Measurements from ENCODE around the gene CRYGN. TPM values are rescaled to one million over a fixed set of nuclear protein-coding genes. Genes with fewer than 3 reads are reported as not detected.

CRYGN gene
- total and polyA plus RNA-seq, 12 donors = 0.07 to 0.72 (median 0.22) TPM; not detected in 8

- Histone ChIP-seq H3K4me1 (peaks cover 4 to 45% (median 24%) of the 10 kb centered on the region in 9 donors), H3K27ac (no peak overlapping the region), H3K27me3 (no peaks in the 10 kb centered on the region), H3K36me3 (peaks cover 0 to 87% (median 4%) of the 10 kb centered on the region in 9 donors), H3K4me3 (no peak overlapping the region), H3K9me3 (no peaks in the 10 kb centered on the region)
- no peak for DNase-seq
- 75 to 86% methylated on average over 4 of the region's 4 CpGs for WGBS, 2 donors
- peak in 3 of 8 donors; percentile 16 to 65 (median 61) for ATAC-seq
- intact Hi-C loops (cut with DNase I) = no loop called here
- TF ChIP-seq CTCF (IDR thresholded peaks at IDR 0.05) = no peak
Observed at GRCh38 chr7:151481650-151482505, 41.9 kb upstream of the CRYGN start.

- no peak for ATAC-seq
- no peak for TF ChIP-seq CTCF (IDR thresholded peaks at IDR 0.05)
- 92% methylated on average over 7 of the region's 7 CpGs for WGBS, 2 donors
- H3K27ac ChIP-seq = no peak overlapping the region
- no peak overlapping the region for H3K4me3 ChIP-seq
- intact Hi-C loops (cut with DNase I) = loop anchor here in 1 of 10 donors (5.0 kb wide), 1 partner anchor 39 kb away; the partner anchor contains the start of gene RHEB
- H3K27me3 ChIP-seq = no peaks in the 10 kb centered on the region
- H3K9me3 ChIP-seq = no peaks in the 10 kb centered on the region
- peaks cover 0 to 16% (median 12%) of the 10 kb centered on the region in 9 donors for H3K4me1 ChIP-seq
- peaks cover 0 to 72% (median under 1%) of the 10 kb centered on the region in 9 donors for H3K36me3 ChIP-seq
- no peak for DNase-seq
Observed at GRCh38 chr7:151477867-151478266, 37.9 kb upstream of the CRYGN start.

GRCh38 chr7:151472644-151473380, 32.9 kb upstream of the CRYGN start:
- DNase-seq (no peak), ATAC-seq (peak; percentile 16 to 67 (median 64))
- 70 to 73% methylated on average over 17 of the region's 17 CpGs for WGBS, 2 donors
- intact Hi-C loops (cut with DNase I) = loop anchor here in 1 of 10 donors (5.0 kb wide), 1 partner anchor 39 kb away; no protein-coding TSS in a partner anchor
- H3K27ac ChIP-seq = peak overlapping the region in 4 of 10 donors; percentile 8 to 57 (median 35)
- TF ChIP-seq CTCF (IDR thresholded peaks at IDR 0.05) = peak in 1 of 9 donors; percentile 9
- H3K9me3 ChIP-seq = no peaks in the 10 kb centered on the region
- H3K36me3 ChIP-seq = peaks cover 0 to 80% (median 10%) of the 10 kb centered on the region in 9 donors
- H3K4me1 ChIP-seq = peaks cover 8 to 36% (median 30%) of the 10 kb centered on the region in 9 donors
- no peak overlapping the region for H3K4me3 ChIP-seq
- no peaks in the 10 kb centered on the region for H3K27me3 ChIP-seq

GRCh38 chr7:151470711-151471110, 30.8 kb upstream of the CRYGN start:
- Histone ChIP-seq H3K9me3 (no peaks in the 10 kb centered on the region), H3K4me1 (peaks cover 8 to 36% (median 30%) of the 10 kb centered on the region in 9 donors), H3K27ac (peak overlapping the region in 2 of 10 donors; percentile 7 to 13), H3K36me3 (peaks cover 0 to 80% (median 26%) of the 10 kb centered on the region in 9 donors), H3K4me3 (no peak overlapping the region), H3K27me3 (no peaks in the 10 kb centered on the region)
- ATAC-seq = no peak
- WGBS, 2 donors = 85 to 86% methylated on average over 2 of the region's 2 CpGs
- DNase-seq = no peak
- intact Hi-C loops (cut with DNase I) = loop anchor here in 1 of 10 donors (5.0 kb wide), 1 partner anchor 42 kb away; no protein-coding TSS in a partner anchor
- no peak for TF ChIP-seq CTCF (IDR thresholded peaks at IDR 0.05)

Data from heart right ventricle (tissue), 16 donors.